NCI-H524 treated with DMSO at 0.1 percent for 48 hours (cell line): ENCODE results near the gene TOR2A.
"Not testable (repeated sequence)": the region's sequence is repeated elsewhere in the genome, so short reads cannot be mapped to it uniquely, and the experiment has no call there.

Experiments
- DNase-seq: peaks from one replicate; lab custom pipeline; 2025; lab: John Stamatoyannopoulos, UW

TOR2A gene

DNA sequence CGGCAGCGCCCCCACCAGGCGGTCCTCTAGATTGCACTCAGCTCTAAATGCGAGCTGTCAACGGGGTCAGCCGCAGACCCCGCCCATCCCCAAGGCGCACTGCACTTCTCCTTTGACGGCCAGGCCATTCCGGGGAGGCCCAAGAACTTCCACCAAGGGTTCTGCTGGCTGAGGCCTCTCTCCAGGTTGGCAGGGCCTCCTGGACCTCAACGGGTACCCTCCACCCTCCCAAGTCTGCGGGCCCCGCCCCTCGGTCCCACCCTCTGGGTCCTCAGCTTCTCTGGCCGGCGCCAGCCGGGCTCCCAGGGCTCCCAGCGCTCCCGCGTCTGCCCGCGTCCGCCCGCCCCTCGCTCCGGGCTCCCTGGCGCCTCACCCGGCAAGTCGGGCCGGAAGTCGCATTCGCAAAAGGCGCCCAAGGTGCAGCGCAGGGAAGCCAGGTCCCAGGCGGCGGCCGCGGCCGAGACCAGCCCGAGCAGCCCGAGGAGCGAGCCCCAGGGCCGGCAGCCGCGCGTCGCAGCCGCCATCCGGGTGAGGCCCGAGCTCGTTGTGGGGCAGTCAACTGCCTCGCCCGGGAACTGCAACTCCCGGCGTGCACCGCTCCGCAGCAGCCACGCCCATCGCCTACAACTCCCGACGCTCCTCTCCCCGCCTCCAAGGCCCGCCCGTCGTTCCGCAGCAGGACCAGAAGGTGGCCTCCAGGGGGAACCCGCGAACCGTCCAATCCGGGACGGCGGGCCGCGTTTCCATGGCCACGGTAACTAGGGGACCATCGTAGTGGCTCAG lies at the start of gene TOR2A:
Gene TOR2A (minus strand): TSS at position 548 of the 783 bp plus-strand sequence. CDS start 24 bp downstream, at position 524.
- peak; percentile 72 for DNase-seq

DNA sequence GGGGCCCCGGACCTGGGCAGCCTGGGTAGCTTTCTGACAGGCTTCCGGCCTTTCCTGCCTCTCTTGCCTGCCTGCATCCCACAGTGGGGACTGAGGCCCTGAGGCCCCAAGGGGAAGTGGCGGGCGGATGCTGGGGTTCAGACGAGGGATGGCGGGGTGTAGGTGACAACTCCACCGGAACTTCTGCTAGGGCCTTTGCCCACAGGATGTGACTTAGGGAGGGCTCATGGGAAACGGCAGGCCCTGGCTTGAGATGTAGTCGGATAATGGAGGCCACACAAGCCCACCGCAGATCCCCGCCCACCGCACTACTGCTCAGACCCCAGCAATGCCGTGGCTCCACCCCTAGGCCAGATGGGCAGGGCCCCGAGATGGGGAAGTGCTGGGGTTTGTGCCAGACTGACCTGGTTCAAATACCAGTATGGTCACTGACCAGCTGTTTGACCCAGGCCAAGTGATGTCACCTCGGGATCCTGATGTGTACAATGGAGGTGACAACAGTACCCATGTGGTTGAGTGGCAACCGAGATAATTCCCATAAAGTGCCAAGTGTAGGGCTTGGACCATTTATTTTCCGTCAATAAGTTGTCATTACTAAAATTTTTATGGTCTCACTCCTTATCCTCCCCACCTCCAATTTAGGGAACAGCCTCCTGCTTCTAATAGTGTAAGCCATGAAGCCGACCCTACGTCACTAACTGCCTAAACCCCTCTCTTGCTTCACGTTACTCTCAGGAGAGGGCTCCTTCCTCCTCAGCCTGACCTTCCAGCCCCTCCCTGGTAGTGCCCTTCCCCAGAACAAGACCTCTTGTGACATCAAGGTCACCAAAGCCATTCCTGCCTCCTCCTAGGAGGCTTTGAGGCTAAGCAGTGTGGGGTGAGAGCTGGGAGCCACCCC lies 48.3 kb upstream of the TOR2A start:
- no peak for DNase-seq

DNA sequence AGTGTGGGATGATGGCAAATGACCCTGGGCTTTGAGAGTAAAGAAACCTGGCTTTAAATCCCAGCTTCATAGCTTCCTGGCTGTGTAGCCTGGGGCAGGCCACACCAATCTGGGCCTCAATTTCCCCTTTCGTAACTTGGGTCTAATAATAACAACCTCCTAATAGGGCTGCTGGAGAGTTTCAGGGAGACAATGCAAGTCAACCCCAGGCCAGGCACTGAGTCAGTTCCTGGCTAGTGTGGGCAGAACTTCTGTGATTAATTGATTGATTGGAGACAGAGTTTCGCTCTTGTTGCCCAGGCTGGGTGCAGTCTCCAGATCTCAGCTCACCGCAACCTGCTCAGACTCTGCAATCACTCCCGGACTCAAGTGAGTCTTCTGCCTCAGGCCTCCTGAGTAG lies 46.7 kb upstream of the TOR2A start:
- DNase-seq, result no peak

DNA sequence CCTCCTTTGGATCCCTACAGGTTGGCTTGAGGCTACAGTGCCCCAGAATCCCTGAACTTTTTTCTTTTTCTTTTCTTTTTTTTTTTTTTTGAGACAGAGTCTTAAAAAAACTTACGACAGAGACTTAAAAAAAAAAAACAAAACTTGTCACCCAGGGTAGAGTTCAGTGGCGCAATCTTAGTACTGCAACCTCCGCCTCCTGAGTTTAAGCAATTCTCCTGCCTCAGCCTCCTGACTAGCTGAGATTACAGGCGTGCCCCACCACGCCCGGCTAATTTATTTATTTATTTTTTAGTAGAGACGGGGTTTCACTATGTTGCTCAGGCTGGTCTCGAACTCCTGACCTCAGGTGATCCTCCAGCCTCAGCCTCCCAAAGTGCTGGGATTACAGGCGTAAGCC lies 45.8 kb upstream of the TOR2A start:
- DNase-seq, result not testable (repeated sequence)

DNA sequence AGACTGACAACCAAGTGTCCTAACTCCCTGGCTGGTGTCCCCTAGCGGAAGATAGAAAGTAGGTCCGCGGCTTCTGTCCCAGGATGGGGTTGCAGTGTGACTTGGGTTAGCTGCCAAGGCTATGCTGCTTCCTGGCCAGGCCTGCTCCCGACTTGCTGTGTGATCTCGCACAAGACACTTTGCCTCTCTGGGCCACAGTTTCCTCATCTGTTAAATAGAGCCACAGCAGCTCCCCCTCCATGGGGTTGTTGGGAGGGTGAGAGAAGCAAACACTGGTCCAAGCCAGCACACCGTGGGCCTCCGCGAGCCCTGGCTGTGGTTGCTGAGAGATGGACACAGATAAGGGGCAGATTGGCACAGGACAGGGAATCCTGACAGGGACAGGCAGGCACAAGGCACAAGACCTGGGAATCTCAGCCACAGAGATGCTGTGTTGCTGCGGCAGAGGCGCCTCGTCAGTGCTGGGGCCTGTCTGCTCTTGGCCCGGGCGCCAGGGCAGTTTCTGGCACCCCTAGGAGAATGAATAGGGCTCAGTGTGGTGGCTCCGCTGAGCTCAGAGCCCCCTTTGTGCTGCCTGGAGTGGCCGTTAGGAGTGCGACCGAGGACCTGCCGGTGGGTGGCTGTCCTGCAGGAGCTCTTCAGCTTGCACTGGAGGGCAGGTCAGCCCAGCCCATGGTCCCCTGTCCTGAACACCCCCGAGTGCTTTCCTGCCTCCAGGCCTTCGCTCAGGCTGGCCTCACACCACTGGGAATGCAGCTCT lies 45.2 kb upstream of the TOR2A start:
- DNase-seq, result no peak

DNA sequence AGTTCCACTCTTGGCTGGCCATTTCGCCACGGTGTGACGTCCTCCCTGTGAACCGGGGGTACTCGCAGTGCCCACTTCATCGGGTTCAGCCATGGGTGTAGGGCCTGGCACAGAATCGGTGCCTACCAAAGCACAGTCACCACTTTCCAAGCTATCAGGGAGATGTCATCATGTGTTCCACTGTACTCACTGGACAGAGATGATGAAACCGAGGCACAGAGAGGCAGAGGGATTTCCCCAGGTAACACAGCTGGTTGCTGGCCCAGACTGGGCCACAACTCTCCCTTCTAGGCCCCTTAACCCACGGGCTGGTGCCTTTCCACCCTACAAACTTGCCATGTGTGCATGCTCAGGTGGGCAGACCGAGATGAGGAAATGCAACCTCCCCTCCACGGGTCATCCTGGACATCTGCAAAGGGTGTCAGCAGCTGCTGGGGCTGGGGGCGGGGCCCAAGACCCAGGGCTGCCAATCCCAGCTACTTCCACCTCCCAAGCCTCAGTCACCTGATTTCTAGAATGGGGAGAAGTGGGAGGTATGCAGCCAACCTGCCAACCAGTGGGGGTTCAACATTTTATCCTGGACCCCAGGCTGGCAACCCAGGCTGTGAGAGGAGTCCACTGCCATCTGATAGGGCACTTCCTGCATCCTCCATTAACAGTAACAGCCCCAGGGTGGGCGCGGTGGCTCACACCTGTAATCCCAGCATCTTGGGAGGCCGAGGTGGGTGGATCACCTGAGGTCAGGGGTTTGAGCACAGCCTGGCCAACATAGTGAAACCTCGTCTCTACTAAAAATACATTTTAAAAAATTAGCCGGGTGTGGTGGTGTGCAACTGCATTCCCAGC lies 44.3 kb upstream of the TOR2A start:
- no peak for DNase-seq

DNA sequence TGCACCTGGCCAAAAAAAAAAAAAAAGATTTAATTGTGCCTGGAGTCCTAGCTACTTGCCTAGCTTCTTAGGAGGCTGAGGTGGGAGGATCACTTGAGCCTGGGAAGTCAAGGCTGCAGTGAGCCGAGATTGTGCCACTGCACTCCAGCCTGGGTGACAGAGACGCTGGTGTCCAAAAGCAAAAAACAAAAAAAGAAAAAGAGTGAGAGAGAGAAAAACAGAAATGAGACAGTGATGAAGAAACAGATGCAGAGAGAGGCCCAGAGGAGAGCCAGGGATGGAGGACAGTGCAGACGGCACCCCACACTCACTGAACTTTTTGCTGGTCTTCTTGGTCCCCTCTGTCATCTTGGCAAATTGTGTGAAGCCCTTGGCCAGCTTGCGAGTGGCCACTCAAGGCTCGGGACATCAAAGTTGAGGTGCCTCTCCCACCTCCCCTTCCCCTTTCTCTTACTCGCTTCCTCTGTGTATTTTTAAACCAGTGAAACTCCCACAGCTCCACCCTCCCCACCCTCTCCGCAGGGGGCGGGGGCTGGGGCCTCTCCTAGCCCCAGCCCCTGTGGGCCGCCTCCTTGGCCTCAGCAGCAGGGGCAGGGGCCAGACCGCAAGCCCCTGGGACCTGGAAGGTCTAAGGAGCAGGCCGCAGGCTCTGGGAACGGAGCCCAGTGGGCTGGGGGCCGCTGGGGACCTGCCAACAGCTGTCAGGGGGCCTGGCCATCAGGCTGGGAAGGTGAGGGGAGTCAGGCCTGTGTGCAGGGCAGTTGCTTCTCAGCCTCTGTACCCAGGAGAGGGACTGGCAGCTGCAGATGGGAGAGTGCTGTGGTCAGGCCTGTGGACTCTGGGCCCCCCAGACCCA lies 43.4 kb upstream of the TOR2A start, which contains the start of gene SH2D3C:
Gene SH2D3C (minus strand): TSS at position 387 of the 856 bp plus-strand sequence. CDS start 39 bp downstream, at position 348.
- no peak for DNase-seq

DNA sequence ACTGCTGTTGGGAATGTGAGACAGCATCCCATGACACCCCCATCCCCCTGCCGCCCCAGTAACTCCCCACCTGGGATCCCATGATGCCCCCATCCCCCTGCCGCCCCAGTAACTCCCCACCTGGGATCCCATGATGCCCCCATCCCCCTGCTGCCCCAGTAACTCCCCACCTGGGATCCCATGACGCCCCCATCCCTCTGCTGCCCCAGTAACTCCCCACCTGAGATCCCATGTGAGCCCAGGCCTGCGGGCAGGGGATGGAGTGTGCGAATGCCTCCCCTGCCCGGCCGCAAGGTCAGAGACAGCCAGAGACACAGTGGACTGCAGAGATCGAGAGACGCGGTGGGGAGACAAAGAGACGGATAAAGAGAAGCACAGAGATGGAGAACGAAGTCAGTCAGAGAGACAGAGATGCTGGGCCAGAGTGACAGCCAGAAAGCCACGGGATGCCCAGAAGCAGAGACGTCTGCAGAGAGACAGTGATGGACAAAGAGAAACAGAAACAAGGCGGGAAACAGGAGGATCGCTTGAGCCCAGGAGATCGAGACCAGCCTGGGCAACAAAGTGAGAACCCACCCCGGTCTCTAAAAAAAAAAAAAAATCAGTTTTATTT lies 42.4 kb upstream of the TOR2A start:
- no peak for DNase-seq

DNA sequence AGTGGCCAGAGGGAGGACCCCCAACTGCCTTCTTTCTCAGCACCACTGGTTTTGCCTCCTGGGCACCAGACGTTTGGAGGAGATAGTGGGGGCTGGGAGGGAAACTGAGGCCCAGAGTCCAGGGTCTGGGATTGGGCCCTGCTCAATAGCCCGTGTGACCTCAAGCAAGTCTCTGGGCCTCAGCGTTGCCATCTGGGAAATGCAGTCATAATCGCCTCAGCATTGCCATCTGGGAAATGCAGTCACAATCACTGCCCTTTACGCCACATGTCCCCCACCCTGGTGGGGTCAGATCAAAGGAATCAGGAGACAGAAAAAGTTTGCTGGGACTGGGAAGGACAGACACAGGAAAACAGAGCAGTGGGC lies 41.8 kb upstream of the TOR2A start:
- no peak for DNase-seq

DNA sequence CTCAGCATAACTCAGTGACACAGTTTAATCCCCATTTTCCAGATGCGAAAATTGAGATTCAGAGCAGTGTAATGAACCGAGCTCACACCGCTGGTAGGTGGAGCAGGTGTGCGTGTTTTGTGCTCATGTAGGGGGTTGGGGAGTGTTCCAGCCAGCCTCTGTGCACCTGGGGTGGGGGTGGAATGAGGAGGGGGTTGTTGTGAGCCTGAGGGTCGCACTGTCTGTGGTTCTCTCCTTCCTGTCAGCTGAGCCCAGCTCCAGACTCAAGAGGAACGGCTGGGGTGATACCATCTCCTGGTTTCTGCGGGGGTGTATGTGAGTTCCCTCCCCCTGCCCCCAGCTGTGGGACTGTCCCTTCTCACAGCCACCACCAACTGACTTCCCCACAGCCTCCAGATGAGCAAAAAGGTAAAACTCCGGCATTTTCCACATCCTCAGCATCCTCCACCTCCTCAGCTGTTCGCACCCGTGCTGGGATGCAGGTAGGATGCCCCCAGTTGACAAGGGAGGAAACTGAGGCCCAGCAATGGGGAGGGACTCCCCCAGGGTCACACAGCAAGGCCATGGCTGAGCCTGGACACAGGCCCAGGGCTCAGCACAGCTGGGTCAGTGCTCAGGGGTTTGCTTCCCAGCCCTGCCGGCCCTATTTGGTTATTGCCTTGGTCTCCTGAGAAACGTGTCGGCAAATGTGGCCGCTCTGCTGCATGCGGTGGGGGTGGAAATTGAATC lies 41.3 kb upstream of the TOR2A start:
- DNase-seq, result no peak

DNA sequence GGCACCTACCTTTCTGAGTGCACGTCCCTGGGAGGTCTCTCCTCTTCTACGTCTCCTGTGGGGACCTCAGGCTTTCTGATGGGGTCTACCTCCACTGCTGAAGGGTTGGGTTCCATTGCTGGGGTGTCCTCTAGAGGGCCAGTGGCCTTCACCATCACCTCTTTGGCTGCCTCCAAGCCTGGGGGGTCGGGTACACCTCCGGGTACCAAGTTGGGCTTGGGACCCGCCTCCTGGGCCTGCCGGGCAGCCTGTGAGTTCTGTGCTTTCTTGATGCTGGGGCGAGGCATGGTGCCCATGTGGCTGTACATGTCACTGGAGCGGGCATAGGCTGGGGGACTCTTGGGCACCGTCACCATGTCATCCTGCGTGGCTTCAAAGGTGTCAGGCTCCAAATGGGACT lies 38.9 kb upstream of the TOR2A start:
- no peak for DNase-seq

DNA sequence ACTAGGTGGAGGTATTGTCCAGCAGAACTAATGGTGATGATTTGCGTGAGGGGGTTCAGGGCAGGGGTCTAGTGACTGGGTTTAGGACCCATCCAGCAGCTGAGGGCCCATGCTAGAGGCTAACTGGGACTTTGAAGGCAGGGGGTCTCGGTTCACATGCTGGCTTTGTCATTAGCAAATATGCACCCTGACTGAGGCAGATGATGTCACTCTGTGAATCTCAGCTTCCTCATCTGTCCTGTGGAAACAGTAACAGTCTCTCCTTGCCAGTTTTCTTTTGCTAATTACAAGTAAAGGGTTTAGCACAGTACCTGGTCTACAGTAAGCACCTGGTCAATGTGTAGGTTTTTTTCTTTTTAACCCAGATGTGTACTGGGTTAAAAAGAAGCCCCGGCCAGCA lies 38.2 kb upstream of the TOR2A start:
- DNase-seq, result no peak

DNA sequence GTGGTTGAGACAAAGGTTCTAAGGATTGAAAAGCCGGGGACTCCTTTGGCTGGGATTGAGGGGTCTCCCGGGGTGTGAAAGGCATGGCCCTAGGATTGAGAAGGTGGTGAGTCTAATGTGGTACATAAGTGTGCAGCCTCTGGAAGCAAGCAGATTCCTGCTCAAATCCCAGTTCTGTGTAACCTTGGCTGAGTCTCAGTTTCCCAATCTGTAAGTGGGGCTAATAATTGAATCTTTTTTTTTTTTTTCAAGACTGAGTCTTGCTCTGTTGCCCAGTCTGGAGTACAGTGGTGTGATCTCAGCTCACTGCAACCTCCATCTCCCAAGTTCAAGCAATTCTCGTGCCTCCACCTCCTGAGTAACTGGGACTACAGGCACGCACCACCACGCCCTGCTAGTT lies 37.5 kb upstream of the TOR2A start:
- DNase-seq, result no peak

DNA sequence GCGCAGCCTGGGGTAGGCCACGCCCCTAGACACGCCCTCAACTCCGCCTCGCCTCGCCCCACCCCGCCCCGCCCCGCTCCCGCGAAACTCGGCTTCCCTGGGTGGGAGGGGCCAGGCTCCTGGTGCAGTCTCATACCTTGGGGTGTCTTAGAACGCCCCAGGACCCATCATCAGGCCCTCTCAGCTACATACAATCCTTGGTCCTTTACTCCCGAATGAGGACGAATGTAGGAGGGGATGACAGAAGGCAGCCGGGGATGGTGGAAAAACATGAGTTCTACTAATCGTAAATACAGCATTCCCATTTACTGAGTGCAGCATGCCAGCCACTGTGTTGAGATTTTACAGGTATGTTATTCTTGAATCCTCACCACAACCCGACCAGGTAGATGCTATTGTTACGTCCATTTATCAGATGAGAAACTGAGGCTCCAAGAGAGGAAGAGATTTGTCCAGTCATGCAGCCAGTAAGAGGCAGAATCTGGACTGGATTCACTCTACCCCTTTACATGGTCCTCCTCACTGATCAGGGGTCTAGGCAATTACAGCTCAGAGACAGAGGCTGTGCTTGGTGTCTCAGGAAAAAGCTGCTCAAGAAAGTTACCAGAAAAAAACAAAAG lies 36.6 kb upstream of the TOR2A start:
- DNase-seq, result no peak

DNA sequence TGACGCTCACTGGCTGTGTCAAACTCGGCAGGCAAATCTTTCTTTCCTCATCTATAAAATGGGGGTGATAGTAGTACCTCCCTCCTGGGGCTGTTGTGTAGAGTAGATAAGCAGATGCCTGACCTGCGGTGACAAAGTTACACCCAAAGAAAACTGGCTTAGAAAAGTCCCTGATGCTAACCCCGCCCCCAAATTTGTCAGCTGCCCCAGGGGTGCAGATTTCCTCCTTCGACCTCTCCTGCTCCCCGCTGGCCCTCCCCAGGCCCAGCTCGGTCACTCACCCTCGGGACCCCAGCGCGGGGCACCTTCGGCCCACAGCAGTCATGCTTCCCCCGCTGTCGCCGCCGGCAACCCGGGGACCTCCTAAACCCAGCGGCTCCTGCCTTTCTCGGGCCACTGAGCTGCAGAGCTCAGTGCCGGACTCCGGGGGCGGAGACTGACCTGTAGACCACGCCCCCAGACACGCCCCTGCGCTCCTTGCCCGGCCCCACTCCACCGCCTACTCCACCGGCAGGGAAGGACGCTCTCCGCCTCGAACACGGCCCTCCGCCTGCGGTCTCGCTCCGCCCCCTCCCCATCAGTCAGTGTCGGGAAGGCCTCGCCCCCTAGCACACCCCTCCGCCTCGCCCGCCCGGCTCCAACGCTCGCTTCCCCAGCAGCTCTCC lies 35.9 kb upstream of the TOR2A start:
- peak; percentile 86 for DNase-seq

DNA sequence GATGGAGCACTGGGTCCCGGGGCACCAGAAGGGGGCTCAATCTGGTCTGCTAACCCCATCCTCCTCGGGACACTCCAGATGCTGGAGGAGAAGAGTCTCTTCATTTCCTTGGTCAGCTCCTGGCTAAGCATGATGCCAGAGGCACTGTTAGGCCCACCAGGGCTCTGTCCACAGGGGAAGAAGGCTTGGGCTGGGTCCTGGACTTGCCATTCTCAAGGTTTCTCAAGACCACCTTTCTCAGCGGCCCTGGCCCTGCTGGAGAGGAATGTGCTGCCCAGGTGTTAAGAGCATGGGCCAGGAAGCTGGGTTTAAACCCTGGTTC lies 35.5 kb upstream of the TOR2A start:
- no peak for DNase-seq

DNA sequence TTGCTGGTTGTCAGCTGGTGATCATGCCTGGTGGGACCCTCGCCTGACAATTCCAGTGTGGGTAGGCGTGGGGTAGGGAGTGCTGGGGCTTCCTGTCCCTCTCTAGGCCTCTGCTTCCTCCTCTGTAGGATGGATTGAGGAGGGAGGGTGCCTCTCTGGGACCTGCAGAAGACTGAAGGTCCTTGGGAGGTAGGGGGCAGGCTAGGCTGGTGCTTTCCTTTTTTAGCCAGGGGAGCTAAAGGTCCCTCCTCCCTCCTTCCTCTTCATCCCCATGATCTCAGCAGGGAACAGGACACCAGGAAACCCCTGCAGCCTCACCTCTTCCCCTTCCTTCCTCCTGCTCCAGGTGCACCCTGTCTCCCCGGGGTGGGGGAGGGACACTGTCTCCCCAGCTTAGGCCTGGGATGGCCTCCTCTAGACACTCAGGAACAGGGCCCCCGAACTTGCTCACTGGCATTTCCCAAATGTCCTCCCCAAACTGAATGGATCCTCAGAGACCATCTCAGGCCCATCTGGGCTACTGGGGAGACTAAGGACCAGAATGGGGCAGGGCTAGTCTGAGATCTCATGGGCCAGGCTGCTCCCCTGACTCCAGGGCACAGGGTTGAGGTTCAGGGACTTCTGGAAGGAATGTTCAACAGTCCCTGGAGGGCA lies 35.0 kb upstream of the TOR2A start:
- DNase-seq, result no peak

DNA sequence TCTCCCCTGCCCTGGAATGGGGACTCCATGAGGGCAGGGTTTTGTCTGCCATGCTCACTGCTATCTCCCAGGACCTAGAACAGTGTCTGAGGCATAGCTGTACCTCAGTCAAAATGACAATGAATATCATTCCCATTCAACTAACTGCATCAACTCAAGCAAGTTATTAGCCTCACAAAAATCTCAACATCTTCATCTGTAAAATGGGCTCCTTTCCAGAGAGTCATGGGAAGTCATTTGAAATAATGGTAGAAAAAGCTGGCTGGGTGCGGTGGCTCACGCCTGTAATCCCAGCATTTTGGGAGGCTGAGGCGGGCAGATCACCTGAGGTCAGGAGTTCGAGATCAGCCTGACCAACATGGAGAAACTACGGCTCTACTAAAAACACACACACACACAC lies 34.0 kb upstream of the TOR2A start:
- no peak for DNase-seq
